ENCODE measurements around the gene SV2B.

Gene SV2B

DNA sequence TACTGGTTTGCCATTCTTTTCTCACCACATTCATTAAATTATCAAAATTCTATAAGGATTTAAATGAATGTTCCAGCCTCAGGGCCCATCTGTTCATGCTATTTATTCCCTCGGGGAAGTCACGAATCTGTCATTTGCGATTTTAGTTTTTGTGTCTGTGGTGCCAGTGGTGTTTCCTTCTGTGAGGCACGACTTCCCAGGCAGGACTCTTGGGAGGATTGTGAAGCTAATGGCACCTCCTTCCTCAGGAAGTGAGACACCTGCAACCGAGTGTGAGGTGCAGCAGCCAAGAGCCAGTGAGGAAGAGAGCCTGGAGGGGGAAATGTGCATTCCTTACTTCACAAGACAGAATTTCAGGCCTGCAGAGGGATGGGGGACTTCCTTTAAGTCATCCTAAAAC lies 24.1 kb downstream of the SV2B start:
- DNase-seq (ENCODE audit: low read depth in 1 of 2, low spot score in 1 of 2), result no peak
- no peak for TF ChIP-seq CTCF (IDR thresholded peaks at IDR 0.05; ENCODE audit: insufficient read depth, low read length)
- no peak for TF ChIP-seq REST (IDR thresholded peaks at IDR 0.05; ENCODE audit: insufficient replicate concordance, low read depth)
- no peak for TF ChIP-seq SPI1 (IDR thresholded peaks at IDR 0.05; ENCODE audit: borderline replicate concordance, low read depth)
- no peak for TF ChIP-seq GABPA (IDR thresholded peaks at IDR 0.05; ENCODE audit: low read depth)
- TF ChIP-seq POLR2AphosphoS5 (IDR thresholded peaks at IDR 0.05; ENCODE audit: low read depth), result no peak
- Histone ChIP-seq H3K27ac (replicated peaks) (no peak overlapping the region), H3K4me3 (replicated peaks; ENCODE audit: insufficient read depth, low read length) (no peak overlapping the region), H3K27me3 (ENCODE audit: insufficient read depth, poor library complexity, severe bottlenecking) (peaks cover 8% of the 10 kb centered on the region)

- peaks cover 8% of the 10 kb centered on the region for H3K27me3 ChIP-seq (ENCODE audit: insufficient read depth, poor library complexity, severe bottlenecking)
- TF ChIP-seq CTCF (IDR thresholded peaks at IDR 0.05; ENCODE audit: insufficient read depth, low read length), result no peak
- no peak for TF ChIP-seq REST (IDR thresholded peaks at IDR 0.05; ENCODE audit: insufficient replicate concordance, low read depth)
- no peak for TF ChIP-seq SPI1 (IDR thresholded peaks at IDR 0.05; ENCODE audit: borderline replicate concordance, low read depth)
- TF ChIP-seq GABPA (IDR thresholded peaks at IDR 0.05; ENCODE audit: low read depth), result no peak
- no peak for TF ChIP-seq POLR2AphosphoS5 (IDR thresholded peaks at IDR 0.05; ENCODE audit: low read depth)
These were observed 25.1 kb downstream of the SV2B start for GRCh38 chr15:91125162-91125561.

DNA sequence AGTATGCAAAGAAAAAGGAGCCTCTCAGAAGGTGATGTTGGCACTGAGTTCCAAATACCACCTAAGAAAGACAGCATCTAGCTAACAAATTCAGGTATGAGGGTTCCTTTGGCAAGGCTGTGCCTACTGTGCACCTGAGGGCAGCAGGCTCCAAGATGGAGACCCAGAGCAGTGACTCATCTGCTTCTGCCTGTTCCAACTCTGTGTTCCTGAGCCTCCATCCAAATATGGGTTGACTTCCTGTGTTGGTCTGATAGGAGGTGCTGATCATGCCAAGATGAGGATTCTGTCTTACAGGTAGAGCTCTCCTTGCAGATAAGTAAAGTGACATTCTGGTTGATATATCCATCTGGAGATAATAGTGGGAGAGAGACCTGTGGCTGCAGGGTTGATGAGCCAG lies 26.0 kb downstream of the SV2B start:
- Histone ChIP-seq H3K27me3 (ENCODE audit: insufficient read depth, poor library complexity, severe bottlenecking) (peaks cover 8% of the 10 kb centered on the region), H3K27ac (replicated peaks) (no peak overlapping the region), H3K4me3 (replicated peaks; ENCODE audit: insufficient read depth, low read length) (no peak overlapping the region)
- no peak for TF ChIP-seq POLR2AphosphoS5 (IDR thresholded peaks at IDR 0.05; ENCODE audit: low read depth)
- no peak for TF ChIP-seq CTCF (IDR thresholded peaks at IDR 0.05; ENCODE audit: insufficient read depth, low read length)
- TF ChIP-seq SPI1 (IDR thresholded peaks at IDR 0.05; ENCODE audit: borderline replicate concordance, low read depth), result no peak
- no peak for TF ChIP-seq GABPA (IDR thresholded peaks at IDR 0.05; ENCODE audit: low read depth)
- no peak for TF ChIP-seq REST (IDR thresholded peaks at IDR 0.05; ENCODE audit: insufficient replicate concordance, low read depth)
- DNase-seq (ENCODE audit: low read depth in 1 of 2, low spot score in 1 of 2), result no peak

More at GRCh38 chr15:91125162-91125561, 25.1 kb downstream of the SV2B start:
- DNase-seq (ENCODE audit: low read depth in 1 of 2, low spot score in 1 of 2), result no peak
- H3K4me3 ChIP-seq (replicated peaks; ENCODE audit: insufficient read depth, low read length), result no peak overlapping the region
- no peak overlapping the region for H3K27ac ChIP-seq (replicated peaks)

Data from HL-60 (cell line).